Ascending aorta (tissue), 2 donors: ENCODE measurements around the gene NGRN. TPM values are rescaled to one million over a fixed set of nuclear protein-coding genes. Genes with fewer than 3 reads are reported as not detected.

ENCODE experiments used
- DNase-seq, 2 donors: peaks; one replicate each; pipeline ENCODE4 v3.0.0-alpha.2; 2019; ENCODE audit warnings: low spot score in 2 of 2
- H3K27ac ChIP-seq, 2 donors: fragments of 200-600 bp; sonication (generic); one replicate each; pipeline ENCODE4 v1.5.1; 2016 to 2017; ENCODE audit warnings: mild to moderate bottlenecking in 1 of 2
- H3K27me3 ChIP-seq: fragments of 200-600 bp; sonication (generic); one replicate; pipeline ENCODE4 v1.5.1; 2017
- H3K36me3 ChIP-seq, 2 donors: fragments of 200-600 bp; sonication (generic); one replicate each; pipeline ENCODE4 v1.5.1; 2016
- H3K4me1 ChIP-seq, 2 donors: fragments of 200-600 bp; sonication (generic); one replicate each; pipeline ENCODE4 v1.5.1; 2016 to 2017; ENCODE audit warnings: mild to moderate bottlenecking in 1 of 2
- H3K4me3 ChIP-seq, 2 donors: fragments of 200-600 bp; sonication (generic); one replicate each; pipeline ENCODE4 v1.5.1; 2016 to 2017; ENCODE audit warnings: mild to moderate bottlenecking in 1 of 2
- H3K9me3 ChIP-seq, 2 donors: fragments of 200-600 bp; sonication (generic); one replicate each; pipeline ENCODE4 v1.5.1; 2016
- CTCF ChIP-seq, 3 experiments: fragments of 200-600 bp in 2 of 3; fragments of 450-650 bp in 1 of 3; sonication (generic) in 2 of 3; IDR thresholded peaks; one replicate each; pipeline ENCODE4 v1.5.1; 2016 to 2019; ENCODE audit warnings: antibody characterized with exemption in 3 of 3, mild to moderate bottlenecking in 1 of 3, moderate library complexity in 1 of 3
- intact Hi-C: fragments of 100-400 bp; cut with DNase I; formaldehyde crosslinking; loops from one replicate; pipeline ENCODE4 v1.15.1; 2023
- total RNA-seq: library from RNA; depleted of rRNA; stranded (reverse); fragments of >200 nt; gene quantifications from one replicate; pipeline ENCODE4 v1.1.0, GENCODE V29; 2016

Gene NGRN
- total RNA-seq, 1 donor from 2014 or later = 58.0 TPM

GRCh38 chr15:90228960-90229359, 36.5 kb upstream of the NGRN start:
- no peaks in the 10 kb centered on the region for H3K27me3 ChIP-seq
- H3K9me3 ChIP-seq = no peaks in the 10 kb centered on the region
- peaks cover 0 to 22% of the 10 kb centered on the region in 2 donors for H3K4me1 ChIP-seq
- intact Hi-C loops = loop anchor here (10.0 kb wide), 1 partner anchor 464 kb away; no protein-coding TSS in a partner anchor
- DNase-seq = no peak
- peaks cover 48 to 60% of the 10 kb centered on the region in 2 donors for H3K36me3 ChIP-seq
- no peak overlapping the region for H3K4me3 ChIP-seq
- H3K27ac ChIP-seq = no peak overlapping the region
- no peak for TF ChIP-seq CTCF (IDR thresholded peaks at IDR 0.05)

- no peak overlapping the region for H3K27ac ChIP-seq
Measured at GRCh38 chr15:90230071-90230494, 35.4 kb upstream of the NGRN start.

GRCh38 chr15:90230610-90231009, 34.9 kb upstream of the NGRN start:
- Histone ChIP-seq H3K27me3 (no peaks in the 10 kb centered on the region), H3K4me3 (no peak overlapping the region), H3K36me3 (peaks cover 34 to 44% of the 10 kb centered on the region in 2 donors), H3K27ac (no peak overlapping the region), H3K4me1 (peaks cover 0 to 22% of the 10 kb centered on the region in 2 donors), H3K9me3 (no peaks in the 10 kb centered on the region)
- DNase-seq = no peak
- no peak for TF ChIP-seq CTCF (IDR thresholded peaks at IDR 0.05)
- intact Hi-C loops = loop anchor here (10.0 kb wide), 2 partner anchors 226 to 566 kb away; partner anchors contain the start of gene ZNF710

More at GRCh38 chr15:90230071-90230494, 35.4 kb upstream of the NGRN start:
- peaks cover 40 to 49% of the 10 kb centered on the region in 2 donors for H3K36me3 ChIP-seq
- DNase-seq = no peak
- H3K27me3 ChIP-seq = no peaks in the 10 kb centered on the region
- TF ChIP-seq CTCF (IDR thresholded peaks at IDR 0.05) = no peak
- intact Hi-C loops = loop anchor here (10.0 kb wide), 2 partner anchors 225 to 565 kb away; partner anchors contain the start of gene ZNF710
- H3K4me1 ChIP-seq = peaks cover 0 to 22% of the 10 kb centered on the region in 2 donors
- H3K9me3 ChIP-seq = no peaks in the 10 kb centered on the region
- no peak overlapping the region for H3K4me3 ChIP-seq

GRCh38 chr15:90231028-90232017, 34.1 kb upstream of the NGRN start:
- DNase-seq = peak in 1 of 2 donors; percentile 40
- Histone ChIP-seq H3K27ac (no peak overlapping the region), H3K9me3 (no peaks in the 10 kb centered on the region), H3K27me3 (no peaks in the 10 kb centered on the region), H3K4me1 (peaks cover 0 to 22% of the 10 kb centered on the region in 2 donors), H3K36me3 (peaks cover 33 to 43% of the 10 kb centered on the region in 2 donors), H3K4me3 (no peak overlapping the region)
- intact Hi-C loops = loop anchor here (10.0 kb wide), 2 partner anchors 227 to 567 kb away; partner anchors contain the start of gene ZNF710
- no peak for TF ChIP-seq CTCF (IDR thresholded peaks at IDR 0.05)

GRCh38 chr15:90232196-90232595, 33.3 kb upstream of the NGRN start:
- no peak for DNase-seq
- TF ChIP-seq CTCF (IDR thresholded peaks at IDR 0.05) = no peak
- no peaks in the 10 kb centered on the region for H3K9me3 ChIP-seq
- no peak overlapping the region for H3K27ac ChIP-seq
- intact Hi-C loops = loop anchor here (10.0 kb wide), 2 partner anchors 227 to 567 kb away; partner anchors contain the start of gene ZNF710
- H3K4me1 ChIP-seq = peaks cover 0 to 22% of the 10 kb centered on the region in 2 donors
- peak overlapping the region; percentile 6 to 91 for H3K4me3 ChIP-seq
- peaks cover 32 to 43% of the 10 kb centered on the region in 2 donors for H3K36me3 ChIP-seq
- no peaks in the 10 kb centered on the region for H3K27me3 ChIP-seq
